ENCODE measurements around the gene GMPPB.
A peak's percentile ranks its signal among the peaks of the same experiment; 100 is the strongest.
"Not testable (repeated sequence)": the region's sequence is repeated elsewhere in the genome, so short reads cannot be mapped to it uniquely, and the experiment has no call there.

GMPPB gene

DNA sequence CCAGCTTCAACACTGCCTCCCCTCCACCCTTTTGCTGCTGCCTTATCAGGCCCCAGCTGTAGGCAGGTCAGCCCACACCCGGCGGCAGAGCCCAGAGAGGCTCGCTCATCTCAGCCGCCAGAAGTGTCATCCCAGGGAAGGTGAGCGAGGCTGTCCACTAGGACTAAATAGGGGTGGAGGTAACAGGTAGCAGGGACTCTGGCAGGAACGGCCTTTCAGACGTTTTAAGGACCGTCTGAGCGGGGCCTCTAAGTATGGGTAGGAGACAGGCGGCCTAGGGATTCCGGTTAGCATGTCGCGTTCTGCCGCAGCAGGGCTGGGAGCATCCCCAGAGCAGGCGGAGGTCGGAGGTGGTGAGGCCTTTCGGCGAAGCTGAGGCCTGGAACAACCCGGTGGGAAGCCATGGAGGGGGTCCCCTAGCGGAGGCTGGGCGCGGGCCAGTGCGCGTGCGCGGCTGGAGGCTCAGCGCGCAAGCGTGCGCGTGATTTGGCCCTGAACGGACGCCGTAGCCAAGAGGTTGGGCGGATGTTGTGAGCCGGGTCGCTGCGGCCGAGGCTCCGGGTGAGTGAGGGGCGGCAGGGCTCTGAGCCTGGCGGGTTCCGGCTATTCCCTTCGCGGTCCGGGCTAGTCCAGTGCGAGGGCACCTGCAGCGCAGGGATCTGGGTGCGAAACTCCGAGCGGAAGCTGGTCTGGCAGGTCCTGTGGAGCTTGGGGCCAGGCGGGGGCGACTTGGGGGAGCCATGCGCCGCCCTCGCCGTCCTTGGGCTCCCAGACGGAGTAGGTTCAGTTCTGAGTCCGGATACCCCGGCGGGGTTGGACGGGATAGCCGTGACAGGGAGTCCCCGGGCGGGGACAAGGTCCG, 34.5 kb downstream of the GMPPB start, which contains the start of the genes MST1 and RNF123:
Gene MST1 (minus strand): TSS at position 429 of the 862 bp plus-strand sequence. CDS start 783 bp downstream, outside the sequence.
Gene RNF123 (plus strand): TSS at position 512 of the 862 bp plus-strand sequence. CDS start 1,609 bp downstream, outside the sequence.
- peak; percentile 92 for DNase-seq

DNA sequence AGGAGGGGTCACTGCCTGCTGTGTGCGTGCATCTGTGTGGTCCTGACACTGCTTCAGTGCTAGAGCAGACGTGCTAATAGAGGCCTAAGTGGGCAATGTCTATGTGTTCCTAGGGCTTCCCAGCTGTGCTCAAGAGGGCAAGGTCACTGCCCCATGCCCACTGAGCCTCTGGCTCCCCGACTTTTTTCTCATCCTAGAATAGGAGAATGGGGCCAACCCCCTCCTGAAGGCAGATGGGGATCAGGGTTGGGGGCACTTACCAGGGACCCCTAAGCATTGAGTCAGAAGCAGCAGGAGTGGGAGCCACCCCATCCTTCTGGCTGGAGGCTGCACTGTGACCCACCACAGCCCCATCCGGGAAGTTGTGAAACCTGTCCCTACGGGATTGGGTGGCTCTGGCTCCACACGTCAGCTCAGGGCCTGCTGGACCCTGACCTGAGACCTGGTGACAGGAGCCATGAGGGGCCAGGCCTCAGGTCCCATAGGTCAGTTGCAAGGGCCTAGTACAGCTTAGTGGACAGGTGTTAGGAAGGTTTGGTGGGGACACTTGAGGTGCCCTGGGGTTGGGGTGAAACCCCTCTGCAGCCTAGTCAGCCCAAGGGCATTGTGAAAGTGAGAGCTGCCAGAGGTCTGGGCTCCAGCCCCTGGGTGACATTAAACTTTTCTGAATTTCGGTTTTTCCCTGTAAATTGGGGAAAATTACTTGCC, 35.3 kb downstream of the GMPPB start:
- DNase-seq: not testable (repeated sequence)

DNA sequence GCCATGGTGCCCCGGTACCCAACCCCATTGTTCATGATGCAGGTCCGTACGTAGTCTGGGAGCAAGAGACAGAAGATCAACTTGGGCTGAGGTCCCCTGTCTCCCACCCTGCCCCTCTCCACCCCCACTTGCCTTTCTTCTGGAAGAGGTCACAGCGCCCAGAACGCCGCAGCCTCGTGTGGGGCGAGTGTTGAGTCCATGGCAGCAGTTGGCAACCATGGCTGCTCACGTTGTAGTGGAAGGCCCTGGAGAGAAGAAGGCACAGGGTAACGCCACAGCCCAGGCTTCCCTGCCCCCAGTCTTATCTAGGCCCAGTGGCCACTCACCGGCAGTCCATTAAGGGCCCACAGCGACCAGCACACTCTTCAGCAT, 36.3 kb downstream of the GMPPB start:
- not testable (repeated sequence) for DNase-seq

DNA sequence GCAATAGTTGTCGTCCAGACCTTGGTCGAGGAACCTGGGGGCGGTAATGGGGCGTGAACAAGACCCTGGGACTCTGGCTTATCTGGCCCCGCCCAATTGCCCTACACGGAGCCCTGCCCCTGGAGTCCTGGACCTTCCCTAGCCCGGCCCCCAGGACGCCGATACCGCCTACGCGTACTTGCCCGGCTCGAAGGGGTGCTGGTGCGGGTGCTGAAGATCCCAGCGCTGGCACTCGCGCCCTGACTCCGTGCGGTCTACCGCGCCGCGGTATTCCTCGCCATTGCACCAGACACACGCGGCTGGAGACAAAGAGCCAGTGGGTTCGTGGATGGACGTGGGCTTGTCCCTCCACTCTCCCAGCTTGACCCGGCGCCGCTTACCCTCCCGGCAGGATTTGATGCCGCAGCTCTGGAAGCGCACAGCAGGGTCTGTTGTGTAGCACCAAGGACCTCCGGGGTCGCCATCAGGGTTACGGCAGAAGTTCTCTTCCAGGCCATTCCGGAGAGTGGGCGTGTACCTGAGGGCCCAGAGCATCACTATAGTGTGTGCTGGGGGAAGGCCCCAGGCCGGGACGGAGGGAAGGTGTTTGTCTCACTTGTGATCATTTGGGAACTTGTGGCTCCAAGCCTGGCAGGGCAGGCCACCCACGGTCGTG, 36.9 kb downstream of the GMPPB start:
- DNase-seq: peak; percentile 41

DNA sequence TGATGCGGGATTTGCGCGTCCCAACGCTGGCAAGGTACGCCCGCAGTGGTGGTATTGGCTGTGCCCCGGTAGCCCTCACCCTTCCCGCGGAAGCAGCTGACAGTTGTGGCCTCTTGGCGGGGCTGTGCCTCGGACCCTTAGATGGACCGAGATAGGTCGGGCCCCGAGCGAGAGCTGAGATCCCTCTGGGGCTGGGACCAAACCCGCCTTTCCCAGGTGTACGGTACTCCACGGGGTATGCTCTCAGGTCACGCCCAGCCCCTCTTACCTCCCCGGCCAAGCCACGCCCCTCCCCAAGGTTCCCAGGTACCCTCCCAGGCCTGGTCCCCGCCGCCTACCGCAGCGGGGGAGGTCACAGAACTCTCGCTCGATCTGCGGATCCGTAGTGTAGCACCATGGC, 37.4 kb downstream of the GMPPB start:
- DNase-seq: peak; percentile 39

DNA sequence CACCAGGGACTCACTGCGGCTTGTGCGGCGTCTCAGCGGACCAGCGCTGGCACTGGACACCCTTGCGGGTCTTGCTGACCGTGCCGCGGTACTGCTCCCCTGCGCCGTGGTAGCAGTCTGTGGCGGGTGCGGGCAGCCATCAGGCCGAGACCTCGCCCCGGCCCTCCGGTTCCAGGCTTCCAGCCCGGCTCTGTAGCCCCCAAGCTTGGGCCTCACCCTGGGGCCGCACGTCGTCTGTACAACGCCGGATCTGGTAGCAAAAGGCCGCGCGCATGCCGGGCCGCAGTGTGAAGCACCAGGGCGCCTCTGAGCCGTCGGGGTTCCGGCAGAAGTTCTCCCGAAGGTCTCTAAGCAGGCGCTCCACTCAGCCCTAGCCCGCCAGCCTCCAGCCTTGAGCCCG, 37.9 kb downstream of the GMPPB start:
- not testable (repeated sequence) for DNase-seq

DNA sequence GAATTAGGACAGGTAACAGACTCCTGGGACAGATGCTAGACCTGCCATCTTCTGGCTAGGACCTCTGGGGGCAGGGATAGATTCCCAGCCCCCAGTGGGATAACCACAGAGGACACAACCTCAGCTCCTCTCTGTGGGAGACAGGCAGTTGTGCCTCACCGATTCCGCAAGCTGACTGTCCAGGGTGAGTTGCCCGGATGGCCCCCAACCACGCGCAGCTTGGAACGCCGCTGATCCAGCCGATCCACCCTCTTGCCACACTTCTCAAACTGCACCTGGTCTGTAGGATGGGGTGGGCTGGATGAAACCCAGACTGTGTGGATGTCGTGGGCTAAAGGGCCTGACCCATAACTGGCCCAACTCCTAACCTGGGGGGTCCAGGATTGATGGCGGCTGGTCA, 38.6 kb downstream of the GMPPB start:
- DNase-seq: not testable (repeated sequence)

DNA sequence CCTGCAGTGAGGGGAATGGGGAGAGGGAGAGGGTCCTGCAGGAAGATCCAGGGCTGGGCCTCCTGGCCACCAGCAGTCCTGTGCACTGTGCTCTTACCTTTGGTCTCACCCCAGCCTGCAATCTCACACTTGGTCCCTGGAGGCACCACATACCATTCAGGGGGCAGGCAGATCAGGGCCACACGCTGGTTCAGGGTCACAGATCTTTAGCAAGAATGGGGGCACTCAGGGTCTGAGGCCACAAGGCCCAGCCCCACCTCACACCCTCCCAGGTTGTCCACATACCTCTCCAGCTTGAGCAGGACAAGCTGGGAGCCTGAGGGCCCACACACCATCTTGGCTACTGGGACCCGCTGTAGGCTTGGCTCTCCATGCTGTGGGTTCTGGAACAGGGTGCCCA, 39.3 kb downstream of the GMPPB start:
- not testable (repeated sequence) for DNase-seq

DNA sequence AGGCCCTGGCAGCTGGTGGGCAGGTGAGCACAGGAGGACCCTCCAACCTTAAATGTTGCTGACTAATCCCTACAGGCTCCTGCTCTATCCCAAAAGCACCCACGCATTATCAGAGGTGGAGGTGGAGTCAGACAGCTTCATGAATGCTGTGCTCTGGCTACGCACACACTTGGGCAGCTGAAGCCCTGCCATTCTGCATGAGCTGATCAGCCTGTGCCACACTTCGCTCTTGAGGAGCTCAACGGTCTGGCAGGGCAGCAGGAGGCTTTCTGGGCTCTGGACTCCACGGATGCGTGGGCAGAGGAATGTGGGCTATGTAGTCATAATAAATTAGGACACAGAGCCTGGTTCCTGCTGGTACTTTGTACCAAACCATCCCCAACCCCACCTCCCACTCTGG, 40.6 kb downstream of the GMPPB start:
- DNase-seq: no peak

DNA sequence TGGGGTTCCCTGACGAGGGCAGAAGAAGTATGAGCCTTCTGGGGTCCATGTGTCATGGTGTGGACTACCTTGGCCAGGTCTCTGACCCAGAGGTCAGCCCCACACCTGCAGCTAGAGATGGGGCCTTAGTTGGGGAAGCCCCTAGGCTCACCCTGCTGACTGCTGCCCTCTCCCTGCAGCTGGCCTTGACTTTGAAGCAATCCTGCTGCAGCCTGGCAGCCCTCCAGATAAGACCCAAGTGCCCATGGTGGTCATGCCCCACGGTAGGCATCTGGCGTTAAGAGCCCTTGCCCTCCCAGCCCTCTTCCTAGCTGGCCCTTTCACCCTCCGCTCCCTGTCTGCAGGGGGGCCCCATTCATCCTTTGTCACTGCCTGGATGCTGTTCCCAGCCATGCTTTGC, 42.2 kb downstream of the GMPPB start:
- no peak for DNase-seq

DNA sequence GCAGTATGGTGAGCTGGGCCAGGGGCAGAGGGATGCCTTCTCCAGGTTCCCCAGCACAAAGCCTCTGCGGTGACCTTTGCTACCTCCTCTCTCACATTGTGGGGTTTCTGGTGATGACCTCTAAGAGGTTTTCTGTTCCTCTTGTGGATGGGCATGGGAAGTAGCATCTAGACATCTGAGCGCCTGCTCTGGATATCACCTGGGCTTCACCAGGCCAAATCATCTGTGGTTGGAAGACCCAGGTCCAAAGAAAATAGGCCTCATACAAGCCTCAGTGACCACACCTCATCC, 42.6 kb downstream of the GMPPB start:
- DNase-seq: no peak

DNA sequence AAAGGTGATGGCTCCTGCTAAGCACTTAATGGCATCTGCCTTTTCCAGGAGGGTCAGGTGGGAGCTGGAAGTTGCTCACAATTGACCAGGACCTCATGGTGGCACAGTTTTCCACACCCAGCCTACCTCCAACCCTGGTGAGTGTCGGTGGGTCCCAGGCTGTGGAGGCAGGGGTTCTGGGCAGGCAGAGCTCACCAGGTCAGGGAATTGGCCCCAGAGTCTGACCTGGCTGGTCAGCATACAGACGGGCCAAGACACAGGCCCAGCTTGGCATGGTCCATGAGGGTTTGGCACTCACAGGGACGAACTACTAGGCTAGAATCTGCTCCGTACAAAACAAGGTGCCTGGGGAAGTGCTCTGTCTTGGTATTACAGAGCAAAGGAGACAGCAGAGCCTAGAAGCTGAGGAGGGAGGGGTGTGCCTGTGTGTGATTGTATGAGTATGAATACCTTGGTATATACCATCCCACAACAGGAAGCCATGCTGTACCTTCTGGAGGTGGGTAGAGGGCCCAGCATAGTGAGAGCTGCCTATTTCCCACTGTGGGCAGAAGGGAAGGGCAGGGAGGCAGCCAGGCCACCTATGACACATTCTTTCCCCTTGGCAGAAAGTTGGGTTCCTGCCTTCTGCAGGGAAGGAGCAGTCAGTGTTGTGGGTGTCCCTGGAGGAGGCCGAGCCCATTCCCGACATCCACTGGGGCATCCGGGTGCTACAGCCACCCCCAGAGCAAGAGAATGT, 43.1 kb downstream of the GMPPB start:
- no peak for DNase-seq

DNA sequence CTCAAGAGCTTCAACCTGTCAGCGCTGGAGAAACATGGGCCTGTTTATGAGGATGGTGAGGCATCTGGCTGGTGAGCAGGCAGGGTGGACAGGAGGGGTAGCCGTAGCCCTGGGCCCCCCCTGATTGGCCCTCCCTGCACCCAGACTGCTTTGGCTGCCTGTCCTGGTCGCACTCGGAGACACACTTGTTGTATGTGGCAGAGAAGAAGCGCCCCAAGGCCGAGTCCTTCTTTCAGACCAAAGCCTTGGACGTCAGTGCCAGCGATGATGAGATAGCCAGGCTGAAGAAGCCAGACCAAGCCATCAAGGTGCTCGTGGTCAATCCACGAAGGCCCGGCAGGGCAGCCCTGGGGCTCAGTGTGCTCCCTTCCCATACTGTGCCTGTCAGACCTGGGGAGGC, 47.8 kb downstream of the GMPPB start:
- no peak for DNase-seq

DNA sequence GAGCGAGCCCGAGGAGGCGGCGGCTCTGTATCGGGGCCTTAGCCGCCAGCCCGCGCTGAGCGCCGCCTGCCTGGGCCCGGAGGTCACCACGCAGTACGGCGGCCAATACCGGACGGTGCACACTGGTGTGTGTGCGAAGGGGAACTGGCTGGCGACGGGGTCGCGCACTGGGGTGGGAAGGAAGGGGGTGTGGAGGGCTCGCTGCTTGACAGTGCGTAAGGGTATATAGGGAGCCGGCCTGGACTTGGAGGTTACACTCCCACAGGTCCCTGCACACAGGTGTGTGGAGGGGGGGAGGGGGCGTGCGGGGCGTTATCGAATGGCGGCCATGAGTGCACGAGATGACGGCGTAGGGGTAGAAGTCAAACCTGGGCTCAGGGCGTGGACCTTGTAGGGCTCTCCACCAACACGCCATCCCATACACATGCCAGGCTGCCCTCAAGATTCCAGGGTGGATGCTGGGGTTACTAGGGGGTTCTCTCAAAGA, 49.2 kb downstream of the GMPPB start:
- DNase-seq: peak; percentile 37

DNA sequence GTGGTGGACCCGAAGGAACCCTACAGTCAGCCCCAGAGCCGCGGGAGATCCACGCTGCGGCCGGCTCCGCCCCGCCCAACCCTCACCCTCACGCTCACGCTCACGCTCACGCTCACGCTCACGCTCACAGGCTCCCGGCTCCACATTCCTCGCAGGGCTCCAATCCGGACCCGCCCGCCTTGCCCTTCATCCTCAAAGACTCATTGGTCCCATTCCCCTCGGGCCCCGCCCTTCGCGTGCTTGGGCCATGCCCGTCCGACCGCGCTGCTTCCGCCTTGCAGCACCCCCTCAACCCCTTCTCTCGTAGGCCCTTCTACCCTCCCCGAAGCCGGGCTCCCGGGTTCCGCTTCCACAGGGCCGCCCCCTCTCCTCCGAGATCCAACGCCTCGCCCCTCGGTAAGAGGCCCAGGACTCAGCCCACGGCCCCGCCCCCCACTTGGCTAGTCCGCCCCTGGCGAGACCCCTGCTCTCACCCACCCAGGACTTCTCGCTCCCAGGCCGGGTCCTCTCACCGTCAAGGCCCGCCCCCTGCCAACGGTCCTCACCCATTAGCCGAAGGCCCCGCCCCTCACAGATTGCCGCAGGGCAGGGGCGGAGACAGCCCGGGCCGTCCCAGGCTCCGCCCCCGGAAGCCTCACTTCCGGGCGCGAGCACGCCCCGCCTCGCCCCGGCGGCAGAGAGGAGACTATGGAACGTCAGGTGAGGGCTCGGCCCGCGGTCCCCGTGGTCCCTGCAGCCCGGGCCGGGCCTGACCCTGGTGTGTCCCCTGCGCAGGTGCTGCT, 49.8 kb downstream of the GMPPB start, which contains the start of gene APEH:
Gene APEH (plus strand): TSS at position 637 of the 782 bp plus-strand sequence. CDS start 51 bp downstream, at position 688.
- peak; percentile 97 for DNase-seq

DNA sequence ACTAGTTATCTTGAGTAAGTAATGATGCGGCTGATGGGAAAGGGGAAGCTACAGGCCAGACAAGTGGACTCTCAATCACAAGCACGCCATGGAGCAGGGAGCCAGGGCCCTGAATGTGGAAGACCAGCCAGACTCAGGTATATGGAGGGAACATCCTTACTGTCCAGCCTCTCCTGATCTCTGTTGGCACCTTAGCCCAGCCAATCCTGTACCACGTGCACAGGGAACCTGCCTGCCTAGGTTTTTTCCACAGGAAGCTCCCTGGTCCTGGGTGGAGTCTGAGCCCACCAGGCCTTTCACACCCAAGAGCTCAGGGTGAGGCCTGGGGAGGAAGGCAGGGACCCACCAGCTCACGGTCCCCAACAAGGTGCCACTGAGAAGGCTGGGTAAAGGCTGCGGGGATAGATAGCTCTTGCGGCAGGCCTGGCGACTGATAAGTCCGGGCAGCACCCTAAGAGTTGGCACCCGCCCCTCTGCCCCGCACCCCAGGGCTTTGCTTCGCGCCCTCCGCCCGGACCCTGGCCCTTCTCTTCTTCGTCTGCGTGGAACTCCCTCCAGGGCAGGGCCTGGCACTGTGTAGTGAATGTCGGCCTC, 50.5 kb downstream of the GMPPB start:
- DNase-seq: no peak

DNA sequence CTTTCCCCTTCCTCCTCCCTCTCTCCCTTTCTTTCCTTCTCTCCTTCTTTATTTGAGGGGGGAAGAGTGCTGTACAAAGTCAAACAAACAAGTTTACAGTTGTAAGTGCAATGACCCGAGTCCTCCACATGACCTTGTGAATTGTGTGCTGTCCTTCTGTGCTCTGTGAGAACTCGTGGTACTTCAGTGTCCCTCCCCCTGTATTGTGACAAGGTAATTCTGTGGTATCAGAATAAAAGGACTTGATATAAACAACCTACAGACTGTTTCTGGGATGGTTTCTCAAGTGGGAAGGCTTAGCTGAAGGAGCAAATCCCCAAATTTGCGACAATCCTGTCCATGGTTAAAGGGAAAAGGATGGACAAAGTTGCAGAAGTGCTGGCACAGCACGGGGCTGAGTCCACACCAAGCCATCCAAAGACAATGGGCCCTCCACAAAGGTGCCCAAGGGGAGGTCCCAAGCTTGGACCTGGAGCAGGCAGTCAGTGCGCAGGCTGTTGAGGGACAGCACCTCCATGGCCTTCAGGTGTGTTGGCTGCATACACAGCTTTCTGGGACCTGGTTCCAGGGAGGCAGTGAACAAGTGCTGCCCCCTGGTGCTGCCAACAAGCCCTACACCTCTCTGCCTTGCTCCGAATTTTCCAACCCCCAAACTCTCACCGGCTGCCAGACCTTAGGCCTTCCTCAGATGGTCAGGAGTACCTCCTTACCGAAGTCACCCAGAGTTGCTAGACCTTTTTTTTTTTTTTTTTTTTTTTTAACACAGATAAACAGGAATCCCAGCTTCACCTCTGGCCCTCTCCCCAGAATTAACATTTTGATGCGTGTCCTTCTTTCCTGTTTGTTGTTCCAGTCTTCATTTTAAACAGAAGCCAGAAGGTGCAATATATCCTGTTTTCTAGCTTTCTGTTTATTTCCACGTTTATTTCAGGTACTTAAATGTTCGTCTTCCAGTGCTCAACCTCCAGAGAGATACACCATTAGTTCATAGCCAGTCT, 52.2 kb downstream of the GMPPB start:
- peak; percentile 74 for DNase-seq

DNA sequence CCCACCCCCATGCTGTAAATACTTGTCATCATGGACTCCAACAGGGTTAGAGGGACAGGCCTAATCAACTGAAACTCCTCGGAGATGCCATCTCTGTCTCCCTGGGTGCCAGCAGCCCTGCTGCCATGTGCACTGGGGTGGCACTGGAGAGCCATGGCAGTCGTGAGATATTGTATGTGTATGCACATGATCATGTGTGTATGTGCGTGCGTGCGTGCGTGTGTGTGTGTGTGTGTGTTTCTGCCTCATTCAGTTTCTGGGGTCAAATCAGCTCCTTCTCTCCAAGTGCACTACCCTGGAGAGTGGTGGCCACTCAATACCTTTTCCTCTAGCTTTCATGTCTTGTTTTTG, 52.8 kb downstream of the GMPPB start:
- no peak for DNase-seq

Measured in activated CD8-positive, alpha-beta memory T cell treated with anti-CD3 and anti-CD28 coated beads, Interleukin-2, amount 50 U/mL, for 4 hours (primary cell).